ENCODE measurements around the gene IL4R.

GRCh38 chr16:27323781-27324561 lies 10.2 kb downstream of the IL4R start:
- TF ChIP-seq CTCF (IDR thresholded peaks at IDR 0.05) = no peak
- no peak for TF ChIP-seq POLR2AphosphoS5 (IDR thresholded peaks at IDR 0.05; ENCODE audit: low read depth, low read length)
- no peak for TF ChIP-seq SIN3A (IDR thresholded peaks at IDR 0.05; ENCODE audit: borderline replicate concordance, insufficient read depth, low read depth, low read length)
- no peak for TF ChIP-seq TCF7L2 (IDR thresholded peaks at IDR 0.05; ENCODE audit: low read depth, low read length)

Data from Panc1 (cell line).